Measurements from ENCODE around the gene NEK4.

DNA sequence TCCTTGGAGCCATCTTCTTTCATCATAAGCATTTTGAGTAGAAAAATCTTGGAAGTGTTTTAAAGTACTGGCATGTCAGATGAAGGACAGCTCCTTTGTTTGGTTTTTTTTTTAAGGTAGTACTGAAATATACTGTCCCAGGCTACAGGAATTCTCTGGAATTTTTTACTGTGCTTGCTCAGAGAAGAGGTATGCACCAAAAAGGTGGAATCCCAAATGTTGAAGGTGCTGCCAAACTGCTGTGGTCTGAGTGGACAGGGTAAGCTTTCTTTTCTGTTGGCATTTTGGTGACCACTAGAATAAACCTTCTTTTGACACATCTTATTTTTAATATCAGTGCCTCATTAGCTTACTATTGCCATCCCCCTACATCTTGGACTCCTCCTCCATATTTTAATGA, 77.7 kb downstream of the NEK4 start:
- TF ChIP-seq SUZ12 (IDR thresholded peaks at IDR 0.05; ENCODE audit: extremely low read depth, insufficient read depth, insufficient read length): no peak
- TF ChIP-seq YY1 (IDR thresholded peaks at IDR 0.05; ENCODE audit: insufficient read depth, insufficient read length): no peak
